Activated naive CD8-positive, alpha-beta T cell treated with anti-CD3 and anti-CD28 coated beads for 36 hours (primary cell): ENCODE results near the gene WWOX. TPM values are rescaled to one million over a fixed set of nuclear protein-coding genes. Genes with fewer than 3 reads are reported as not detected.
"Not testable (repeated sequence)": the region's sequence is repeated elsewhere in the genome, so short reads cannot be mapped to it uniquely, and the experiment has no call there.

Experiments
- DNase-seq: peaks from one replicate; pipeline ENCODE4 v3.0.0; 2021
- H3K27ac Mint-ChIP-seq: one replicate; pipeline ENCODE4 v1.8.0; 2022; ENCODE audit warnings: mild to moderate bottlenecking, moderate library complexity, mixed read lengths
- H3K27me3 Mint-ChIP-seq: one replicate; pipeline ENCODE4 v1.8.0; 2022; ENCODE audit warnings: mild to moderate bottlenecking, mixed read lengths
- H3K36me3 Mint-ChIP-seq: one replicate; pipeline ENCODE4 v1.8.0; 2021; ENCODE audit warnings: mild to moderate bottlenecking, mixed read lengths
- H3K4me1 Mint-ChIP-seq: one replicate; pipeline ENCODE4 v1.8.0; 2021; ENCODE audit warnings: mixed read lengths
- H3K4me3 Mint-ChIP-seq: one replicate; pipeline ENCODE4 v1.8.0; 2022; ENCODE audit warnings: mild to moderate bottlenecking, moderate library complexity, mixed read lengths
- H3K9me3 Mint-ChIP-seq: one replicate; pipeline ENCODE4 v1.8.0; 2022; ENCODE audit warnings: mixed read lengths
- total RNA-seq, 2 experiments: library from RNA; stranded (reverse); gene quantifications; one replicate each; pipeline ENCODE4 v1.2.3, GENCODE V29; 2021

Gene WWOX
- total RNA-seq, 2 experiments from 2014 or later = 20.0 to 23.9 TPM

GRCh38 chr16:78501744-78502143 lies 402.3 kb downstream of the WWOX start:
- Mint-ChIP-seq H3K27ac (no peak overlapping the region), H3K9me3 (no peaks in the 10 kb centered on the region), H3K4me3 (no peak overlapping the region), H3K27me3 (no peaks in the 10 kb centered on the region), H3K36me3 (no peaks in the 10 kb centered on the region), H3K4me1 (no peaks in the 10 kb centered on the region)
- no peak for DNase-seq

- H3K4me3 Mint-ChIP-seq = no peak overlapping the region
- H3K9me3 Mint-ChIP-seq = no peaks in the 10 kb centered on the region
- DNase-seq = no peak
- H3K27ac Mint-ChIP-seq = no peak overlapping the region
- H3K36me3 Mint-ChIP-seq = no peaks in the 10 kb centered on the region
- H3K4me1 Mint-ChIP-seq = no peaks in the 10 kb centered on the region
- H3K27me3 Mint-ChIP-seq = no peaks in the 10 kb centered on the region
These were observed 403.4 kb downstream of the WWOX start for GRCh38 chr16:78502812-78503350.

GRCh38 chr16:78503602-78504001 lies 404.1 kb downstream of the WWOX start:
- peak; percentile 8 for DNase-seq
- Mint-ChIP-seq H3K36me3 (no peaks in the 10 kb centered on the region), H3K4me3 (no peak overlapping the region)

GRCh38 chr16:78504401-78504851 lies 405.0 kb downstream of the WWOX start:
- no peak for DNase-seq
- Mint-ChIP-seq H3K36me3 (no peaks in the 10 kb centered on the region), H3K27ac (no peak overlapping the region), H3K4me3 (no peak overlapping the region), H3K27me3 (no peaks in the 10 kb centered on the region), H3K4me1 (no peaks in the 10 kb centered on the region), H3K9me3 (no peaks in the 10 kb centered on the region)

More at GRCh38 chr16:78503602-78504001, 404.1 kb downstream of the WWOX start:
- no peaks in the 10 kb centered on the region for H3K4me1 Mint-ChIP-seq
- H3K27me3 Mint-ChIP-seq = no peaks in the 10 kb centered on the region
- H3K27ac Mint-ChIP-seq = no peak overlapping the region
- no peaks in the 10 kb centered on the region for H3K9me3 Mint-ChIP-seq

- Mint-ChIP-seq H3K4me3 (no peak overlapping the region), H3K27me3 (no peaks in the 10 kb centered on the region), H3K4me1 (no peaks in the 10 kb centered on the region), H3K36me3 (no peaks in the 10 kb centered on the region), H3K27ac (no peak overlapping the region), H3K9me3 (no peaks in the 10 kb centered on the region)
- no peak for DNase-seq
These were observed 405.6 kb downstream of the WWOX start for GRCh38 chr16:78505036-78505435.

- no peaks in the 10 kb centered on the region for H3K4me1 Mint-ChIP-seq
- H3K27me3 Mint-ChIP-seq = no peaks in the 10 kb centered on the region
- no peak for DNase-seq
- no peaks in the 10 kb centered on the region for H3K9me3 Mint-ChIP-seq
- H3K4me3 Mint-ChIP-seq = no peak overlapping the region
- H3K36me3 Mint-ChIP-seq = no peaks in the 10 kb centered on the region
- H3K27ac Mint-ChIP-seq = no peak overlapping the region
These were observed 406.3 kb downstream of the WWOX start for GRCh38 chr16:78505544-78506366.

- Mint-ChIP-seq H3K9me3 (no peaks in the 10 kb centered on the region), H3K27me3 (no peaks in the 10 kb centered on the region), H3K4me1 (no peaks in the 10 kb centered on the region), H3K4me3 (no peak overlapping the region), H3K36me3 (no peaks in the 10 kb centered on the region), H3K27ac (no peak overlapping the region)
- no peak for DNase-seq
These were observed 407.1 kb downstream of the WWOX start for GRCh38 chr16:78506367-78507193.

- H3K4me3 Mint-ChIP-seq = no peak overlapping the region
- H3K27ac Mint-ChIP-seq = no peak overlapping the region
- H3K36me3 Mint-ChIP-seq = no peaks in the 10 kb centered on the region
- no peaks in the 10 kb centered on the region for H3K4me1 Mint-ChIP-seq
- no peak for DNase-seq
- no peaks in the 10 kb centered on the region for H3K9me3 Mint-ChIP-seq
- no peaks in the 10 kb centered on the region for H3K27me3 Mint-ChIP-seq
These were observed 408.1 kb downstream of the WWOX start for GRCh38 chr16:78507576-78507975.

- Mint-ChIP-seq H3K4me3 (no peak overlapping the region), H3K4me1 (no peaks in the 10 kb centered on the region), H3K36me3 (no peaks in the 10 kb centered on the region), H3K27ac (no peak overlapping the region), H3K9me3 (no peaks in the 10 kb centered on the region), H3K27me3 (no peaks in the 10 kb centered on the region)
- DNase-seq = no peak
These were observed 410.5 kb downstream of the WWOX start for GRCh38 chr16:78509965-78510364.

- H3K27me3 Mint-ChIP-seq = no peaks in the 10 kb centered on the region
- H3K4me1 Mint-ChIP-seq = no peaks in the 10 kb centered on the region
- DNase-seq = no peak
- no peaks in the 10 kb centered on the region for H3K36me3 Mint-ChIP-seq
- H3K9me3 Mint-ChIP-seq = no peaks in the 10 kb centered on the region
- no peak overlapping the region for H3K27ac Mint-ChIP-seq
- H3K4me3 Mint-ChIP-seq = no peak overlapping the region
These were observed 411.0 kb downstream of the WWOX start for GRCh38 chr16:78510496-78510895.

- Mint-ChIP-seq H3K27me3 (no peaks in the 10 kb centered on the region), H3K4me1 (no peaks in the 10 kb centered on the region), H3K9me3 (no peaks in the 10 kb centered on the region), H3K36me3 (peaks cover 2% of the 10 kb centered on the region), H3K27ac (no peak overlapping the region), H3K4me3 (no peak overlapping the region)
- DNase-seq = no peak
These were observed 414.4 kb downstream of the WWOX start for GRCh38 chr16:78513838-78514237.

- H3K27me3 Mint-ChIP-seq, H3K4me3 Mint-ChIP-seq, H3K9me3 Mint-ChIP-seq, DNase-seq, H3K27ac Mint-ChIP-seq, H3K36me3 Mint-ChIP-seq, H3K4me1 Mint-ChIP-seq: not testable (repeated sequence)
These were observed 415.4 kb downstream of the WWOX start for GRCh38 chr16:78514888-78515287.

GRCh38 chr16:78515421-78515820 lies 416.0 kb downstream of the WWOX start:
- Mint-ChIP-seq H3K36me3 (peaks cover 2% of the 10 kb centered on the region), H3K4me3 (no peak overlapping the region), H3K27me3 (no peaks in the 10 kb centered on the region), H3K9me3 (no peaks in the 10 kb centered on the region), H3K4me1 (no peaks in the 10 kb centered on the region), H3K27ac (no peak overlapping the region)
- DNase-seq = no peak

GRCh38 chr16:78516006-78516736 lies 416.7 kb downstream of the WWOX start:
- Mint-ChIP-seq H3K27me3 (no peaks in the 10 kb centered on the region), H3K4me3 (no peak overlapping the region), H3K9me3 (no peaks in the 10 kb centered on the region), H3K36me3 (peaks cover 2% of the 10 kb centered on the region), H3K4me1 (no peaks in the 10 kb centered on the region), H3K27ac (no peak overlapping the region)
- DNase-seq = no peak

GRCh38 chr16:78519896-78520295 lies 420.4 kb downstream of the WWOX start:
- Mint-ChIP-seq H3K9me3 (no peaks in the 10 kb centered on the region), H3K27me3 (no peaks in the 10 kb centered on the region)

More at GRCh38 chr16:78519896-78520295, 420.4 kb downstream of the WWOX start:
- peaks cover 2% of the 10 kb centered on the region for H3K36me3 Mint-ChIP-seq
- no peaks in the 10 kb centered on the region for H3K4me1 Mint-ChIP-seq
- no peak overlapping the region for H3K27ac Mint-ChIP-seq
- H3K4me3 Mint-ChIP-seq = no peak overlapping the region
- no peak for DNase-seq
